ENCODE measurements around the gene ELP1.

ELP1 gene

DNA sequence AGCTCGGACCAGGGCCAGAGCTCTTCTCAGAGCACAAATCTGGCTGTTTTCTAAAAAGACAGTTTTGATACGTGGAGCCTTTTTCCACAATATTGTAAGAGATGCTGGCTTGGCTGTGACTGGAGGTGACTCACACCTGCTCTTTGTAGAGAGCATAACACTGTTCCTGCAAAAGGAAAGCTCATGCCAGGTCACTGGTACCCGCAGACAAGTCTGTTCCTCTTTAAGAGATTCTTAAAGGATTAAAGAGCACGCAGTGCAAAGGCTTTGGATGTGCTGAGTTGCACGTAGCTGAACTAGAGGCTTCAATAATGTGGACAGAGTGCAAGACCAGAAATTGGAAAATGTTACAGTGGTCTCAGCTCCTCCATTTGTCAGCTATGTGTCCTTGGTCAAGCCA, 97.1 kb downstream of the ELP1 start:
- Histone ChIP-seq H3K4me2 (ENCODE audit: low read length) (no peak overlapping the region), H3K9ac (ENCODE audit: low read length) (no peak overlapping the region), H2AFZ (ENCODE audit: low read depth, low read length) (no peak overlapping the region), H3K36me3 (replicated peaks; ENCODE audit: low read depth, low read length) (no peaks in the 10 kb centered on the region), H3K4me1 (ENCODE audit: low read length) (no peaks in the 10 kb centered on the region), H4K20me1 (ENCODE audit: insufficient read depth, low read length) (no peaks in the 10 kb centered on the region), H3K27ac (ENCODE audit: low read length) (no peak overlapping the region), H3K27me3 (ENCODE audit: low read depth, low read length) (no peaks in the 10 kb centered on the region), H3K4me3 (ENCODE audit: low read length) (no peak overlapping the region), H3K79me2 (ENCODE audit: low read length) (no peaks in the 10 kb centered on the region), H3K9me3 (ENCODE audit: insufficient read depth, low read length) (no peaks in the 10 kb centered on the region)
- TF ChIP-seq CTCF (IDR thresholded peaks at IDR 0.05; ENCODE audit: low read depth, low read length) (no peak), EZH2phosphoT487 (IDR thresholded peaks at IDR 0.05; ENCODE audit: low read depth) (no peak)

GRCh38 chr9:108836319-108836718, 97.6 kb downstream of the ELP1 start:
- no peaks in the 10 kb centered on the region for H3K36me3 ChIP-seq (replicated peaks; ENCODE audit: low read depth, low read length)
- TF ChIP-seq EZH2phosphoT487 (IDR thresholded peaks at IDR 0.05; ENCODE audit: low read depth) (no peak), CTCF (IDR thresholded peaks at IDR 0.05; ENCODE audit: low read depth, low read length) (no peak)
- H3K79me2 ChIP-seq (ENCODE audit: low read length) = no peaks in the 10 kb centered on the region
- H3K27ac ChIP-seq (ENCODE audit: low read length) = no peak overlapping the region
- no peak overlapping the region for H3K4me3 ChIP-seq (ENCODE audit: low read length)
- no peak overlapping the region for H3K9ac ChIP-seq (ENCODE audit: low read length)
- H2AFZ ChIP-seq (ENCODE audit: low read depth, low read length) = no peak overlapping the region
- H3K4me1 ChIP-seq (ENCODE audit: low read length) = no peaks in the 10 kb centered on the region
- no peaks in the 10 kb centered on the region for H3K9me3 ChIP-seq (ENCODE audit: insufficient read depth, low read length)
- no peak overlapping the region for H3K4me2 ChIP-seq (ENCODE audit: low read length)
- no peaks in the 10 kb centered on the region for H3K27me3 ChIP-seq (ENCODE audit: low read depth, low read length)
- no peaks in the 10 kb centered on the region for H4K20me1 ChIP-seq (ENCODE audit: insufficient read depth, low read length)

DNA sequence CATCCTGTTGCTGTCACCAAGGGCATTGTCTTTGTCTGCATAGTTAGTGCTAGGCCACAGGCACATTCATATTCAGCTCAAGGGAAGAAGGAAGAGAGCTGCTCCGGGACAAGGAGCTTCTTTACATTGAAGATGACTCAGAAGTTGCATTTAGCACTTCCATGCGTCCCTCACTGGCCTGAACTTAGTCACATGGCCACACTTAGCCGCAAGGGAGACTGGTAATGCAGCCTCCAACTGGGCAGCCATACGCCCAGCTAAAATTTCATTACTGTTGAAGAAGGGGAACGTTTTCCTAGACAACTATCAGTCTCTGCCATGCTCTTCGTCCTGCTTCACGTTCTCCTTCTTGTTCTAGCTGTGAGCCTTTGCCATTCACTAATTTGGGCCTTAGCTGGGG, 98.1 kb downstream of the ELP1 start:
- no peak overlapping the region for H3K27ac ChIP-seq (ENCODE audit: low read length)
- H3K4me1 ChIP-seq (ENCODE audit: low read length) = no peaks in the 10 kb centered on the region
- H4K20me1 ChIP-seq (ENCODE audit: insufficient read depth, low read length) = no peaks in the 10 kb centered on the region
- no peaks in the 10 kb centered on the region for H3K79me2 ChIP-seq (ENCODE audit: low read length)
- H3K4me2 ChIP-seq (ENCODE audit: low read length) = no peak overlapping the region
- no peaks in the 10 kb centered on the region for H3K36me3 ChIP-seq (replicated peaks; ENCODE audit: low read depth, low read length)
- no peak overlapping the region for H3K9ac ChIP-seq (ENCODE audit: low read length)
- H3K9me3 ChIP-seq (ENCODE audit: insufficient read depth, low read length) = no peaks in the 10 kb centered on the region
- no peak overlapping the region for H2AFZ ChIP-seq (ENCODE audit: low read depth, low read length)
- H3K4me3 ChIP-seq (ENCODE audit: low read length) = no peak overlapping the region
- H3K27me3 ChIP-seq (ENCODE audit: low read depth, low read length) = no peaks in the 10 kb centered on the region
- TF ChIP-seq CTCF (IDR thresholded peaks at IDR 0.05; ENCODE audit: low read depth, low read length) (no peak), EZH2phosphoT487 (IDR thresholded peaks at IDR 0.05; ENCODE audit: low read depth) (no peak)

GRCh38 chr9:108834959-108835665, 98.8 kb downstream of the ELP1 start:
- Histone ChIP-seq H3K4me2 (ENCODE audit: low read length) (no peak overlapping the region), H3K9me3 (ENCODE audit: insufficient read depth, low read length) (no peaks in the 10 kb centered on the region), H3K27ac (ENCODE audit: low read length) (no peak overlapping the region), H3K4me1 (ENCODE audit: low read length) (no peaks in the 10 kb centered on the region), H3K9ac (ENCODE audit: low read length) (no peak overlapping the region), H4K20me1 (ENCODE audit: insufficient read depth, low read length) (no peaks in the 10 kb centered on the region), H3K36me3 (replicated peaks; ENCODE audit: low read depth, low read length) (no peaks in the 10 kb centered on the region), H3K4me3 (ENCODE audit: low read length) (no peak overlapping the region), H3K27me3 (ENCODE audit: low read depth, low read length) (no peaks in the 10 kb centered on the region), H3K79me2 (ENCODE audit: low read length) (no peaks in the 10 kb centered on the region), H2AFZ (ENCODE audit: low read depth, low read length) (no peak overlapping the region)
- TF ChIP-seq CTCF (IDR thresholded peaks at IDR 0.05; ENCODE audit: low read depth, low read length) = no peak
- no peak for TF ChIP-seq EZH2phosphoT487 (IDR thresholded peaks at IDR 0.05; ENCODE audit: low read depth)

All from OCI-LY3 (cell line).